HEK293 (cell line): Measurements from ENCODE around the gene ALDH9A1.

ENCODE experiments used
- CTCF ChIA-PET: fragments of 350-600 bp; formaldehyde crosslinking; extraction: SDS; loops from one replicate; lab custom pipeline; 2021; ENCODE audit warnings: antibody characterized with exemption; lab: Yijun Ruan, JAX
- POLR2A ChIA-PET: fragments of 300-600 bp; formaldehyde crosslinking; extraction: SDS; loops from one replicate; lab custom pipeline; 2020; ENCODE audit warnings: antibody characterized with exemption, inconsistent platforms; lab: Yijun Ruan, JAX
- H3K27ac ChIP-seq: fragments of 200-500 bp; sonication (Bioruptor generic); 2 replicates; pipeline ENCODE4 v1.5.1; 2014; ENCODE audit warnings: low read depth, low read length, control low read depth, inconsistent platforms; ENCODE audit errors: extremely low read depth
- H3K36me3 ChIP-seq, 2 experiments: fragments of 200-500 bp in 1 of 2; sonication (Bioruptor generic) in 1 of 2; 1 replicate in 1 of 2; 2 replicates in 1 of 2; pipeline ENCODE4 v1.5.1; 2014 to 2017; ENCODE audit warnings: inconsistent platforms in 2 of 2, low read length in 2 of 2; ENCODE audit not compliant: control insufficient read depth in 2 of 2, insufficient read depth in 1 of 2
- H3K4me1 ChIP-seq: fragments of 200-500 bp; sonication (Bioruptor generic); 2 replicates; pipeline ENCODE4 v1.5.1; 2014; ENCODE audit warnings: mild to moderate bottlenecking, low read length, inconsistent platforms; ENCODE audit not compliant: control insufficient read depth, insufficient read depth
- H3K4me3 ChIP-seq: 2 replicates; pipeline ENCODE4 v1.5.1; 2011; ENCODE audit warnings: low read depth, mild to moderate bottlenecking, control low read depth, low read length, moderate library complexity
- H3K9me3 ChIP-seq: fragments of 200-500 bp; sonication (Bioruptor generic); 2 replicates; pipeline ENCODE4 v1.5.1; 2014; ENCODE audit warnings: low read depth, low read length, inconsistent platforms; ENCODE audit not compliant: control insufficient read depth, insufficient read depth
- BCL11A ChIP-seq: fragments of 450-650 bp; formaldehyde crosslinking; IDR thresholded peaks from 2 replicates; pipeline ENCODE4 v1.5.1; 2016; ENCODE audit warnings: low read depth, missing biosample characterization, missing genetic modification characterization
- FEZF1 ChIP-seq: fragments of 450-650 bp; formaldehyde crosslinking; IDR thresholded peaks from 2 replicates; pipeline ENCODE4 v1.5.1; 2016; ENCODE audit warnings: missing biosample characterization, missing genetic modification characterization
- KLF1 ChIP-seq: fragments of 450-650 bp; formaldehyde crosslinking; IDR thresholded peaks from 2 replicates; pipeline ENCODE4 v1.5.1; 2016; ENCODE audit warnings: missing biosample characterization, missing genetic modification characterization
- KLF17 ChIP-seq: fragments of 450-650 bp; formaldehyde crosslinking; IDR thresholded peaks from 2 replicates; pipeline ENCODE4 v1.5.1; 2016; ENCODE audit warnings: missing biosample characterization, missing genetic modification characterization
- KLF8 ChIP-seq: fragments of 450-650 bp; formaldehyde crosslinking; IDR thresholded peaks from 2 replicates; pipeline ENCODE4 v1.5.1; 2016; ENCODE audit warnings: missing biosample characterization, missing genetic modification characterization
- PRDM6 ChIP-seq: fragments of 450-650 bp; formaldehyde crosslinking; IDR thresholded peaks from 2 replicates; pipeline ENCODE4 v1.5.1; 2017; ENCODE audit warnings: missing biosample characterization, missing genetic modification characterization
- SCRT2 ChIP-seq: fragments of 450-650 bp; formaldehyde crosslinking; IDR thresholded peaks from 2 replicates; pipeline ENCODE4 v1.5.1; 2016; ENCODE audit warnings: missing biosample characterization, missing genetic modification characterization
- SP7 ChIP-seq: fragments of 450-650 bp; formaldehyde crosslinking; IDR thresholded peaks from 2 replicates; pipeline ENCODE4 v1.5.1; 2016; ENCODE audit warnings: missing biosample characterization, missing genetic modification characterization
- WT1 ChIP-seq: fragments of 450-650 bp; formaldehyde crosslinking; IDR thresholded peaks from 2 replicates; pipeline ENCODE4 v1.5.1; 2016; ENCODE audit warnings: missing biosample characterization, missing genetic modification characterization
- ZBTB8A ChIP-seq: fragments of 450-650 bp; formaldehyde crosslinking; IDR thresholded peaks from 2 replicates; pipeline ENCODE4 v1.5.1; 2016; ENCODE audit warnings: missing biosample characterization, missing genetic modification characterization
- ZEB2 ChIP-seq: fragments of 450-650 bp; formaldehyde crosslinking; IDR thresholded peaks from 2 replicates; pipeline ENCODE4 v1.5.1; 2016; ENCODE audit warnings: missing biosample characterization, missing genetic modification characterization
- ZFP41 ChIP-seq: fragments of 450-650 bp; formaldehyde crosslinking; IDR thresholded peaks from 2 replicates; pipeline ENCODE4 v1.5.1; 2016; ENCODE audit warnings: missing biosample characterization, missing genetic modification characterization, borderline replicate concordance
- ZIC2 ChIP-seq: fragments of 450-650 bp; formaldehyde crosslinking; IDR thresholded peaks from 2 replicates; pipeline ENCODE4 v1.5.1; 2016; ENCODE audit warnings: missing biosample characterization, missing genetic modification characterization
- ZNF140 ChIP-seq: fragments of 450-650 bp; formaldehyde crosslinking; IDR thresholded peaks from 2 replicates; pipeline ENCODE4 v1.5.1; 2016; ENCODE audit warnings: missing biosample characterization, missing genetic modification characterization
- ZNF174 ChIP-seq: fragments of 450-650 bp; formaldehyde crosslinking; IDR thresholded peaks from 2 replicates; pipeline ENCODE4 v1.5.0; 2017; ENCODE audit warnings: missing biosample characterization, mild to moderate bottlenecking, missing genetic modification characterization
- ZNF175 ChIP-seq: fragments of 450-650 bp; formaldehyde crosslinking; IDR thresholded peaks from 2 replicates; pipeline ENCODE4 v1.5.1; 2016; ENCODE audit warnings: missing biosample characterization, missing genetic modification characterization
- ZNF19 ChIP-seq: fragments of 450-650 bp; formaldehyde crosslinking; IDR thresholded peaks from 2 replicates; pipeline ENCODE4; 2016; ENCODE audit warnings: missing biosample characterization, missing genetic modification characterization, low read depth
- ZNF274 ChIP-seq, 2 experiments: fragments of 200-500 bp in 1 of 2; fragments of 450-650 bp in 1 of 2; sonication (Bioruptor generic) in 1 of 2; formaldehyde crosslinking in 1 of 2; IDR thresholded peaks; 2 replicates each; pipeline versions ENCODE4 v1.5.1 to v1.6.1; 2014 to 2016; ENCODE audit warnings: borderline replicate concordance in 1 of 2, inconsistent platforms in 1 of 2, low read length in 1 of 2, missing biosample characterization in 1 of 2, missing genetic modification characterization in 1 of 2
- ZNF362 ChIP-seq: fragments of 450-650 bp; formaldehyde crosslinking; IDR thresholded peaks from 2 replicates; pipeline ENCODE4 v1.5.1; 2016; ENCODE audit warnings: missing biosample characterization, missing genetic modification characterization
- ZNF416 ChIP-seq: fragments of 450-650 bp; formaldehyde crosslinking; IDR thresholded peaks from 2 replicates; pipeline ENCODE4 v1.5.1; 2016; ENCODE audit warnings: missing biosample characterization, missing genetic modification characterization
- ZNF558 ChIP-seq: fragments of 450-650 bp; formaldehyde crosslinking; IDR thresholded peaks from 2 replicates; pipeline ENCODE4 v1.5.1; 2016; ENCODE audit warnings: missing biosample characterization, missing genetic modification characterization
- ZNF600 ChIP-seq: fragments of 450-650 bp; formaldehyde crosslinking; IDR thresholded peaks from 2 replicates; pipeline ENCODE4 v1.5.1; 2016; ENCODE audit warnings: missing biosample characterization, missing genetic modification characterization
- ZNF639 ChIP-seq: fragments of 450-650 bp; formaldehyde crosslinking; IDR thresholded peaks from 2 replicates; pipeline ENCODE4 v1.5.1; 2016; ENCODE audit warnings: missing biosample characterization, missing genetic modification characterization
- ZNF654 ChIP-seq: fragments of 450-650 bp; formaldehyde crosslinking; IDR thresholded peaks from 2 replicates; pipeline ENCODE4 v1.5.1; 2016; ENCODE audit warnings: low read depth, missing biosample characterization, missing genetic modification characterization
- TF ChIP-seq, protein P1 (sequence below): fragments of 450-650 bp; formaldehyde crosslinking; IDR thresholded peaks from 2 replicates; pipeline ENCODE4 v1.5.1; 2016; ENCODE audit warnings: missing biosample characterization, missing genetic modification characterization

ALDH9A1 gene

GRCh38 chr1:165633614-165634013 is 64.7 kb downstream of the ALDH9A1 start:
- no peaks in the 10 kb centered on the region for H3K9me3 ChIP-seq
- peaks cover 5% of the 10 kb centered on the region for H3K4me1 ChIP-seq
- H3K36me3 ChIP-seq = peaks cover 0 to 4% of the 10 kb centered on the region in 2 experiments; a peak in 2 of 3 replicates
- H3K4me3 ChIP-seq = no peak overlapping the region
- TF ChIP-seq ZNF416 (tag by site-specific recombination) (no peak), ZNF274 (IDR thresholded peaks at IDR 0.05; ENCODE audit: low read length) (no peak), ZNF274 (tag by site-specific recombination; IDR thresholded peaks at IDR 0.05; ENCODE audit: borderline replicate concordance) (no peak), PRDM6 (tag by site-specific recombination) (0 out of 2 replicates have a peak, but pooled peaks have one; percentile 22), ZNF362 (tag by site-specific recombination) (peak; percentile 68), FEZF1 (tag by site-specific recombination) (no peak), ZNF19 (no peak)
- H3K27ac ChIP-seq = no peak overlapping the region
- POLR2A ChIA-PET = no interaction called here
- CTCF ChIA-PET = interaction anchor here (1.1 kb wide), 1 partner anchor 280 kb away, joined by 3 read pairs; no protein-coding TSS in a partner anchor

DNA sequence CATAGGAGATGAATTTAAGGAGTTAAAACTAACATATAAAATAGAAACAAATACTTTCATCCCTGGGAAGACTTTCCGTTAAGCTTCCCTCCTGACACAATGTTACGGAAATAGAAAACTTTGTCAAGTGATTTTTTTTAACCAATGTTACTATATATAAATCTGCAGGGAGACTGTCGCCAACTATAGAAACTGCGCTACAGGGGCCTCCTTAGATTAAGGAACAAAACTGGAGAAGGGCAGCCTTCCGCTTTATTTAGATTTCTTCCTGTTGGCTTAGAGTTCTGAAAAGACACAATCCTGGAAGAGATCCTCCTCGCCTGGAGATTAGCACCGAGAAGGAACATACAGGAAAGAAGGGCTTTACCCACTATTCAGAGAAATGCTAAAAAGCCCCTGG is 65.9 kb downstream of the ALDH9A1 start:
- no peak for TF ChIP-seq ZFP41
- Histone ChIP-seq H3K4me3 (no peak overlapping the region), H3K4me1 (peaks cover 5% of the 10 kb centered on the region), H3K27ac (no peak overlapping the region), H3K36me3 (peaks cover 0 to 4% of the 10 kb centered on the region in 2 experiments; a peak in 2 of 3 replicates), H3K9me3 (no peaks in the 10 kb centered on the region)
- ChIA-PET POLR2A (no interaction called here), CTCF (interaction anchor here (0.8 to 1.2 kb wide), 3 partner anchors 12 to 37 kb away, joined by 3 to 5 read pairs (median 4); no protein-coding TSS in a partner anchor)

DNA sequence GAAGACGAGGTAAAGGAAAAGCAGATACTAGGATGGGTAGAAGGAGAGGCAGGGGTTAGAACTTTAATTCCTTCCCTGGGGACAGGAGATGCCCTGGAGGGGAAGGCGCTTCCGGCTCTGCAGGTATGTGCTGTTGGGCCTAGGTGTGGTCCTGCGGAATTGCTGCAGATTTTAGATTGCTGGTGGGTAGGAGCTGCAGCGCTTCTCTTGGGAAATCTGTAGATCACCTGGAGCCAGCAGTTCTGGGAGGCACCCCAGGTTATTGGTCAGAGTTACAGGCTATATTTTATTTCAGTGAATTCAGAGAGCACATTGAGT is 66.3 kb downstream of the ALDH9A1 start:
- ChIA-PET CTCF (interaction anchor here (0.8 to 1.2 kb wide), 3 partner anchors 13 to 37 kb away, joined by 3 to 5 read pairs (median 4); no protein-coding TSS in a partner anchor), POLR2A (no interaction called here)
- Histone ChIP-seq H3K4me1 (peaks cover 5% of the 10 kb centered on the region), H3K9me3 (no peaks in the 10 kb centered on the region), H3K4me3 (peak overlapping the region; percentile 84), H3K27ac (no peak overlapping the region), H3K36me3 (peaks cover 0 to 4% of the 10 kb centered on the region in 2 experiments; a peak in 2 of 3 replicates)
- TF ChIP-seq SP7 (tag by site-specific recombination) (peak; percentile 33), ZIC2 (0 out of 2 replicates have a peak, but pooled peaks have one; percentile 13), ZBTB8A (tag by site-specific recombination) (no peak; the same call in 1 of the 2 replicates), ZNF654 (tag by site-specific recombination) (no peak), ZNF639 (tag by site-specific recombination) (0 out of 2 replicates have a peak, but pooled peaks have one; percentile 6), SCRT2 (tag by site-specific recombination) (0 out of 2 replicates have a peak, but pooled peaks have one; percentile 1), BCL11A (no peak), ZNF174 (tag by site-specific recombination) (no peak), KLF1 (tag by site-specific recombination) (peak; percentile 12; the same call in 1 of the 2 replicates), ZNF600 (tag by site-specific recombination) (peak; percentile 2; the same call in 1 of the 2 replicates), KLF8 (tag by site-specific recombination) (0 out of 2 replicates have a peak, but pooled peaks have one; percentile 16), ZNF175 (tag by site-specific recombination) (no peak), ZEB2 (tag by site-specific recombination) (peak; percentile 34; the same call in 1 of the 2 replicates), ZNF140 (tag by site-specific recombination) (no peak), ZNF558 (tag by site-specific recombination) (no peak), KLF17 (peak; percentile 60; the same call in 1 of the 2 replicates), WT1 (tag by site-specific recombination) (peak; percentile 7; the same call in 1 of the 2 replicates)
- TF ChIP-seq, protein P1, sequence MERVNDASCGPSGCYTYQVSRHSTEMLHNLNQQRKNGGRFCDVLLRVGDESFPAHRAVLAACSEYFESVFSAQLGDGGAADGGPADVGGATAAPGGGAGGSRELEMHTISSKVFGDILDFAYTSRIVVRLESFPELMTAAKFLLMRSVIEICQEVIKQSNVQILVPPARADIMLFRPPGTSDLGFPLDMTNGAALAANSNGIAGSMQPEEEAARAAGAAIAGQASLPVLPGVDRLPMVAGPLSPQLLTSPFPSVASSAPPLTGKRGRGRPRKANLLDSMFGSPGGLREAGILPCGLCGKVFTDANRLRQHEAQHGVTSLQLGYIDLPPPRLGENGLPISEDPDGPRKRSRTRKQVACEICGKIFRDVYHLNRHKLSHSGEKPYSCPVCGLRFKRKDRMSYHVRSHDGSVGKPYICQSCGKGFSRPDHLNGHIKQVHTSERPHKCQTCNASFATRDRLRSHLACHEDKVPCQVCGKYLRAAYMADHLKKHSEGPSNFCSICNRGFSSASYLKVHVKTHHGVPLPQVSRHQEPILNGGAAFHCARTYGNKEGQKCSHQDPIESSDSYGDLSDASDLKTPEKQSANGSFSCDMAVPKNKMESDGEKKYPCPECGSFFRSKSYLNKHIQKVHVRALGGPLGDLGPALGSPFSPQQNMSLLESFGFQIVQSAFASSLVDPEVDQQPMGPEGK (tag by site-specific recombination) = no peak; the same call in 1 of the 2 replicates
